Activated CD4-positive, CD25-positive, alpha-beta regulatory T cell treated with anti-CD3 and anti-CD28 coated beads, Interleukin-2, amount 50 U/mL, for 72 hours (primary cell): ENCODE results near the gene RUNX2.
A peak's percentile ranks its signal among the peaks of the same experiment; 100 is the strongest.

ENCODE experiments used
- DNase-seq: peaks from one replicate; pipeline ENCODE4 v3.0.0; 2021

RUNX2 gene

DNA sequence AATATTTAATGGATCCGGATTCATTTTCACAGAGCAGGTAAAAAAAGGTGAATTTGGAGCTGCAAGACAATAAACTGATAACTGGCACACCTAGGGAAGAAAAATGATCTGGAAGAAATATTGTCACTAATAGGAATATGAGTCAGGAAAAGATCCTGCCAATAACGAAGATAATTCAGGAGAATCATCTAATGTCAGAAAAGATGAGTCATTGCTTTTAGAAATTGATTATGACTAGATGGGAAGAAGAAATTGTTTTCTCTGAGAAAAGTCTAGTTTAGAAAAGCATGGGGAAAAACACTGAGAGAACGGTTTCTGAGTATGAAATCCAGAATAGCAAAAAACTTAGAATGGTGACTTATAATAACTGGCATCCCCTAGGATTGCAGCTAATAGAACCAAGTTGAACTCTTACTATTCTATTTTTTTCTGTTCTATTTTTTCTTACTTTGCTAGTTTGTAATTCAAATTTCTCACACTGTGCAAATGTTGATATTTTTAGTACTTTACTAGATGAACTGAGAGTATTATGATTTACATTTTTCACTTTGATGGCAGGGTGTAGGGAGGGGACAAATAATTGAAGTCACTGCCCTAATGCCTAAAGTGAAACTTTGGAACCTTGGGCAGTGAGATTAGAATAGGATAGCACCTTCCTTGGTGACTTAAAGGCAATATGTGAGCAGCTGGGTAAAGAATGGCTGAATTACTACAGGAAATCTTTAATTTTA is 87.8 kb downstream of the RUNX2 start:
- no peak for DNase-seq

DNA sequence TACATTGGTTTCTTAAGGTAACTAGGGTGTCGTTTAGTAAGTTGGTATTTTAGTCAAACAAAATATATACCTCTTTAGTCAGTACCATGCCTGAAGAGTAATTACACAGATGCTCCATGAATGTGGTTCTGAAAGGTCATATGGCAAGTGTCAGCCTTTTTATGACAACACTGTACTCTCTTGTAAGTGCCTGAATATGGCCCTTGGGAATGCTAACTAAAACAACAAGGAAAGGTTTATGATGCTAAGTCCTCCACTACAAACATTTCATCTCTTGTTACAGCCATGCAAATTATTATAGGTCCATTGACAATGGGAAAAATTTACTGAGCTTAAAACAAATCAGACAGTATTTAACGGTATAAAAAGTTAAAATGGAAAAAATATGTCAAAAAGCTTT is 88.6 kb downstream of the RUNX2 start:
- DNase-seq, result no peak

DNA sequence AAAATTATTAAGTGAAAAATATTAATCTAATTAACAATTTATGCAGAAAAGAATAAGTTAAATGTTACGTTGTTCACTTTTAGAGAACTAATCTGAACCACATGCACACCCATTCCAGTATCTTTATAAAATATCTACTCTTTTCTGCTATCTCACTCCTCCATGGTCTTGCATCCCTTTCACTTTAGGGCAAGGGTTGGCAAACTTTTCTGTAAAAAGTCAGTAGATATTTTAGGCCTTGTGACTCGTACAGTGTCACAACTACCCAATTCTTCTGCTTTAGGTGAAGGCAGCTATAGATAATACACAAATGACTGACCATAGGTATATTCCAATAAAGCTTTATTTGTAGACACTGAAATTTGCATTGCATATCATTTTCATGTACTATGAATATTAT is 89.3 kb downstream of the RUNX2 start:
- no peak for DNase-seq

DNA sequence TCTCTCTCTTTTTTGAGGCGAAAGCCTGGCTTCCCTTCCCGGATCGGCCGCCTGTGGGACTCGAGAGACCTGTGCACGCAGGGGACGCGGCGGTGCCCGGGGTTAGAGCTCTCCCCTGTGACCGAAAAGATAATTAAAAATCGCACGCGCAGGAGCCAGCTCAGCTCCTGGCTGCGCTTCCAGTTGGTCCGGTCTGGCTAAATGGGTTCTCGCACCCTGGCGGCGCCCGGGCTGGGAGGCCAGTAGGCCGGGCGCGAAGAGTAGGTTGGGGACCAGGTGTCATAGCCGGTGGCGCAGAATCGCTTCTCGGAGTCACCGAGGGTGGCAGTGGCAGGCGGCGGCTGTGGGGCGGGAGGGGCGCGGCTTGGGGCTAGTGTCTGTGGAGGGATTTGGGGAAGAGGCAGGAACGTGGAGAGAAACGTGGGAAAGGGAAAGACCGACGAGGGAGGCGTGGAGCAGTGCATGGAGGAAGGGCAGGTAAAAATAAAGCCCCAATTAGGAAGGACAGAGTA is 91.5 kb downstream of the RUNX2 start:
- peak; percentile 56 for DNase-seq

DNA sequence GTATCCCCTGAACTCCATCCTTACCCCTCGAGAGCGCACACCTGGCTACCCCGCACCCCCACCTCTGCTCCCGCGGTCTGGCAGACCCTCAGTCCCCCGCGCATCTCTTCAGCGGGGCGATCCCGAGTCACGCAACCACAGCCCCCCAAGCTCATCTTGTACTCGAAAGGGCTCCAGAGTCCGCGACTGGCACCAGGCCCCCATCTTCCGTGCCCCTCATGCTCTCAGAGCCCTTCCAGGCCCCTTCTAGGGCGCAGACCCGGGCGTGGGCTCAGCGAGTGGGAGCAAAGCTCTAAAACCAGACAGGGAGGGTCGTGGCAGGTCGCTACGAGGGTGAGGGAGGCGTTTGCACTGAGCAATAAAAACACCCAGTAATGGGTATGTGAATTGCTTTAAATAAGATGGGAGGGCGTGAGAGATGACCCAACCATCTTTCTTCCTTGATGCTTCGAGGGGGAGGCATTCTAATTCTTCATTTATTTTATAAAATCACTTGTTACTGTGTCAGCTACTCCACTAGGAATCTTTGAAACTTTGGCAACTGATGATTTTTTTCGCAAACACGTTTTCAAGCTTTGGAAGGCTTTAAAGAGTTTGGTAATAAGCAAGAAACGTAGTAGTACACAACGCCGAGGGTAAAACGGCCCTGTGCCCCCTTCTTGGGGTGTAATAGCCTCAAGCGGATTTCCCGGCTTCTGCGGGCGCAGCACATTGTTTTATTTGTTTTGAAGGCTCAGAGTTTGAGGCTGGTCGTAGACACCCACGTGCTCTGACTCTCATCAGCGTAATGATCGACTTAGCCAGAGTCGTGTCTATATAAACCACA is 92.2 kb downstream of the RUNX2 start:
- DNase-seq, result no peak

DNA sequence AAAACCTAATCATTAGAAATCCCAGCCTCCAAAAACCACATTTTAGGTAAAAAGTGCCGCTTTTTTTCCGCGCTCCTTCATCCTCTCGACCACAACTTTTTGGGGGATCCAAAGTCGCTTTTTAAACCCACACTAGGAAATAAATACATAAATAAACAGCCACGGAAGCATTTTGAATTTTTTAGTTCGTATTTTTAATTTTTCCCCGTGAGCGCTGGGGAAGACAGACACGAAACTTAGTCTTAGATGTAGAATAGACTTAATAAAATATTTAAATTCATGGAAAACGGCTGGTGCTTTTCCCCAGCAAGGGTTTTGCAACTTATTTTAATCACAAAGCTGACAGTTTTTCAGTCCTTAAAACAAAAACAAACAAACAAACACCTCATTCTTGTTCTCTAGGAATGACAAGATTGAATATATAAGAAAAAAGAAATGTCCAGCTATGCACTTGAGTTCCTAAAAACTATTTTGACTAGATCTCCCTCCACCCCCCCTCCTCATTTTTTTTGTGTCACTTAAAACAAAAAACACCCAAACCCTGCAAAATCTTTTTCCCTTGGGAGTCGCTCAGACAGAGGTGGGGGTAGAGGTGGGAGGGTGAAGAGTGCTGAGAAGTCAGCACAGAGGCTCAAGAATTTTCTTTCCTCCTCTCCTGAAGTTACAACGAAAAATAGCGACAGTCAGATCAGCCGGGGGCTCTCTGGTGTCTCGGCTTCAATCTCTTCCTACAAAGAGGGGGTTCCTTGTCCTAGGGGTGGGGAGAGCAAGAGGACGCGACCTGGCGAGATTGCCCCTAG is 93.0 kb downstream of the RUNX2 start:
- DNase-seq, result no peak

DNA sequence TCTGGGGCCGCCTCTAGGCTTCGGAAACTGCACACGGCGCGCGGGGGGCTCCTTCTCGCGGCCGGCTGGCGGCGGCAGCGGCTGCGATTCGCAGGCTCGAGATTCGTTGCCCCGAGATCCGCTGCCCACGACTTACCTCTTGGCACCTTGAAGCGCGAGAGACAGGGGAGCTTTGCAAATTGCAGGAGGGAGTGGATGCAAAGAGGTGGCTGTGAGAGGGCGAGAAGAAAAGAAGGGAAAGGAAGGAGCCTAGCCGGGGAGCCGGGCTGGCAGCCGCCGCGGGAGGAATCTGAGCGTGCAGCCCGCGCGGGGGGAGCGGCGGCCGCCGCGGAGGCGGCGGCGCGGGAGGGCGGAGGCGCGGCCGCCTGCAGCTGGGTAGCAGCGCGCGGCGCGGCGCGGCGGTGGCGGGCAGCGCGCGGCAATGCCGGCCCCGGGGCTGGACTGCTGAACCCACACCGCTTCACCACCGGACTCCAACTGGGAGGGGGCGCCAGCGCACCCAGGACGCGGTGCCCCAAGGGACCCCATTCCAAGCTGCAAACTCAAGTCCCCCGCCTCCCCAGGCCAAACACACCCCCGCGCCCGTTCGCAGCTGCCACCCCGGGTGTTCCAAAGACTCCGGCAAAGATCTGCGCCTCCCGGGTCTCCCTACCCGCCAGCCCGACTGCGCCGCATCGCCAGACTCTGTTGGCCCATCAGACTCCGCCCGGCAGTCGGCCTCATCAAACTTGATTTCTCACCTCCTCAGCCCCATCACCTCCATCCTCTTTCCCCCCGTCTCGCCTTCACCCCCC is 93.8 kb downstream of the RUNX2 start:
- DNase-seq, result peak; percentile 52

DNA sequence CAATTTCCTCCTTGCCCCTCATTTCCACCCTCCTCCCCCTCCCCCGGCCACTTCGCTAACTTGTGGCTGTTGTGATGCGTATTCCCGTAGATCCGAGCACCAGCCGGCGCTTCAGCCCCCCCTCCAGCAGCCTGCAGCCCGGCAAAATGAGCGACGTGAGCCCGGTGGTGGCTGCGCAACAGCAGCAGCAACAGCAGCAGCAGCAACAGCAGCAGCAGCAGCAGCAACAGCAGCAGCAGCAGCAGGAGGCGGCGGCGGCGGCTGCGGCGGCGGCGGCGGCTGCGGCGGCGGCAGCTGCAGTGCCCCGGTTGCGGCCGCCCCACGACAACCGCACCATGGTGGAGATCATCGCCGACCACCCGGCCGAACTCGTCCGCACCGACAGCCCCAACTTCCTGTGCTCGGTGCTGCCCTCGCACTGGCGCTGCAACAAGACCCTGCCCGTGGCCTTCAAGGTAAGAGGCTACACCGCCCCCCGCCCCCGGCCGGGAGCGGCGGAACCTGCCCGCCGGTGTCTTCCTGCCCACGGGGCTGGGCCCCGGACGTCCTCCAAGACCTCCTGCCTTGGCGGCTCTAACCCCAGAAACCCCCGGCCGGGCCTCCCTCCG is 94.5 kb downstream of the RUNX2 start:
- DNase-seq, result peak; percentile 63

DNA sequence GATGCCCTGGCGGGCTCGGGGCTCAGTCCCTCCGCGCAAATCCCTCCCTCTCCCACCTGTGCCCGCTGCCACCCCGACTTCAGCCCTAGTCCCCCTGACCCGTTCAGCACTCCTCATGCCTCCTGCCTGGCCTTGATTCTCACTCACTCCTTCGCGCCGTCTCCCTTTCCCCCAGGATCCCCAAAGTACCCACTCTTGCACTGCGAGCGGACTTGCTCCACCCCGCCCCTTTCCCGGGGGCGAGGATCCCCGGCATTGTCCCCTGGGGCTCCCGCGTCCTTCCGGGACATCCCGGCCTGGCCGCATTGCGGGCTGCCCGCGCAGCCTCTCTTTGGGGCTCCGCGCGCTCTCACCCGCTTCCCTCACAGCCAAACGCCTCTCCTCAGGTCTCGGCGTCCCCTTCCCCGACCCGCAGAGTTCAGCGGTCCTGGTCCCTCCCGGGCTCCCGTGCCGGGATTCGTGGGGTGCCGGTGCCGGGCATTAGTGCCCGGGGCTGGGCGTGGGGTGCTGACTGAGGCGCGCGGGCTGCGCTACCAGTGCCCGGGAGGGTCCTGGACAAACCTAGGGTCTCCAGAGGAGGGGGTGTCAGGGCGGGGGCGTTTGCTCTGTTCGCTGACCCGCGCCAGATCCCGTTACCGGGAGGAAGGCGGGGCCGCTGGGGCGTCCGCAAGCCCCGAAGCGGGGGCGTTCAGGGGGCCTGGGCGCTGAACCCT is 95.1 kb downstream of the RUNX2 start:
- DNase-seq, result peak; percentile 57

DNA sequence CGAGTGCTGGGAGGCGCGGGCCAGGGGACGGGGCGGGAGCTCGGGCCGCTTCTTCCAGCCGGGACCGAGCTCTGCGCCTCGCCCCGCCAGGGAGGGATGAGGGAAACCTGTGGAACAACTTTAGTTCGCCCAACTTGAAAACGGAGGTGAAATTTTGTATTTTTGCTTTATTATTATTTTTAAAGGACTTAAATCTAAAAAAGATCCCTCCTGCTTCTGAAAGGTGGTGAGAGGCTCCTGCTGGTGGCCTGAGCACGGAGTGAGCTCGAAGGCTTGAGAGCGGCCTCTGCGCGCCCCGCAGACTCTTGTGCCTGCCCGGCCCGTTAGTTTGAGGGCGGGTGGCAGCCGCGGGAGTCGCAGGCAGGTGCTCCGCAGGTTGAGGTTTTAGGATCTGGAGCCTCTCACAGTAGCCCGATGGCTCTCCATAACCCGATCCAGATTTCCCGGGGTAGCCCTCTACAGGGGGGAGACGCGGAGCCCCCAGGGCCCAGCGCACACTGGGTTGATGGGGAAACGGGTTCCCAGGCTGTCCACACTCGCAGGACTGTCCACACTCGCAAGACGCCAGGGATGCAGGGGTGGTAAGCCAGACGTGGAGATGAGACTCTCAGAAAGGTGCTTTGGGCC is 95.8 kb downstream of the RUNX2 start:
- peak; percentile 39 for DNase-seq

DNA sequence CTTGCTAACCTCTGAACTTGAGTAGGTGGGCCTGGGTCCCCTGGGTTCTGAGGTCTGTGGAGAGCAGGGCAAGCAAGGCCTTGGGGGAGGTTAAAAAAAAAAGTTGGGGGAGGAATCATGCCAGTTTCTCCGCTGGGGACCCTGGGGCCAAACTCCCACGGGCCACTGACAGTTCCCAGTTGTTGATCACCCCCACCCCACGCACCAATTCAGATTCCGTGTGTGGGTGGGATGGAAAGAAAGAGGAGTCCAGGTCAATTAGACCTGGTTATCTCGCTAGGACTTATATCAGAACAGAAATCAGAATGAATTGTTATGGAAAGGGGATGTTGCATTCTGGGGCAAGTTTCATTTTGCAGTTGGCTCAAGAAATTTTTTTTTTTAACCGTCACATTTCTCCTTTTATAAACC is 96.3 kb downstream of the RUNX2 start:
- DNase-seq, result no peak

DNA sequence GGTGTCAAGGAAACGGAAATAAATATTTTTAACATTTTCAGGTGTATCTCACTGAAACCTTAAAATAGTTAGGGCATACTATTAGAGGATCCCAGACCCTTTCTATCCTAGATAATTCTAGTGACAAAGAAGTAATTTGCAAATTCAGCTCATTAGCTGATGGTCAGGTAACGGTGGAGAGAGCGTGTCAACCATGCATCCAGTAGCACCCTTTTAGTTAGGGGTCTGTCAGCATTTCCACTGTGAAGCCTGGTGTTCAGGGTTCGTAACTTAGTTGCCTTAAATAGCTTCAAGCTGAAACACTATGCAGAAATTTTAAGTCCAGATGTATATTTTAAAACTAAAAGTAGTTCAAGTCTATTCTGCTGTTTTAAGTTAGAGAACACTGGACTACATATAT is 98.1 kb downstream of the RUNX2 start:
- no peak for DNase-seq

DNA sequence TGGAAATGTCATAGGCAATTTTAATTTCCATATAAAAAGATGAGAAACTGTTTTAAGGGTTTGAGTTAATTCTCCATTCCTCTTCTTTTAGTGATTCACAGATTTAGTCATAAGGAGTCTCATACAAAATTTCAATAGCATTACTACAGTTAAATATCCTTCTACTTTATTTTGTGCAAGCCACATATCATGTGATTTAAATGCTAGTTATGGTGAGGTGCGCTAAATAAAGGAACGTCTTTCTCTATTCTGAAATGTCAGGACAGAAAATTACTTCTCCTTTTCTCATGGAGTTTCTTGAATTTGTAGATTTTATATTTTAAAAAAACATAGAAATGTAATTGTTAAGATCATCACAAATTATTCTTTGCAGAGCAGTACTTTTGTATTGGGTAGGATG is 99.6 kb downstream of the RUNX2 start:
- no peak for DNase-seq

DNA sequence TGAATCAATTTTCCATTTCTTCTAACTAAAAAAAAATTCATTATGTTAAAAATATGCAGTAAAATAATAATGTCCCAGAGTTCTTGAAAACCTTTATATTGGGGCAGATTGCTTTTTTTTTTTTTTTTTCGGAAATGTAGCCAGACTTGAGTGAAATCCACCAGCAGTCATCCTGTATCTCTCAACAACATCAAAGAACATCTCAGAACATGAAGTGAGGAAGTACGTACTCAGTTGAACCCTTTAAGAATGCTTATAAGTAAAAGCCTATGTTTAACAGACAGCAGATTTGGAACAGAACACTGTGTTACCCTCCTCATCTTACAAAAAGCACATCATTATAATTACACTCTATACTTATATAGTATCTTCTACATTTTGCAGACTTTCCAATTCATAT is 100.6 kb downstream of the RUNX2 start:
- DNase-seq, result no peak

DNA sequence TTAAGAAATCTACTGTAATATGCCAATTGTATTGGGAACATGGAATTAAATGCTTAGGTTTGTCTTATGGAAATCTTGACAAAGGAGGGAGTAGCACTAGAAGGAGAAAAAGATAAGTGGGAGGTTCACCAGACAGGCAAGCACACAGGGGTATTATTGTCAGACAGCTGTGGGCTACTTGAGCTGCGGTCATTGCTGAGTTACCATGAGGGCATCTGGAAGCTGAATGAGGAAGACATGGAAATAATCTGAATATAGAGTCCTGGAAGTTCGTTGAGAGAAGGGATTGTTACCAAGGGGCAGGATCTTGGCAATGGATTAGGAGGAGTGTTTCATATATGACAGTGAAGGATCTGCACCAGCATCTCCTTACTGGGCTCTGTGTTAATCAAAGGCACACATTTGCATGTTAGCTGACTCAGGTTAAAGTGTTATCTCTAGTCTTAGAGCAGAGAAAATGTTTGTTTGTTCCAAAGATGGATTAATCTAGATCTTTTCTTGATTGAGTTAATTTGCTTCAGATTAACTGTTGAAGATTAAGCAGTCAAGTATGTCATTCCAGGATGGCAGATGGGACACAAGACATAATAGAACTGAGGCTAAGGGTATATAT is 102.6 kb downstream of the RUNX2 start:
- no peak for DNase-seq

DNA sequence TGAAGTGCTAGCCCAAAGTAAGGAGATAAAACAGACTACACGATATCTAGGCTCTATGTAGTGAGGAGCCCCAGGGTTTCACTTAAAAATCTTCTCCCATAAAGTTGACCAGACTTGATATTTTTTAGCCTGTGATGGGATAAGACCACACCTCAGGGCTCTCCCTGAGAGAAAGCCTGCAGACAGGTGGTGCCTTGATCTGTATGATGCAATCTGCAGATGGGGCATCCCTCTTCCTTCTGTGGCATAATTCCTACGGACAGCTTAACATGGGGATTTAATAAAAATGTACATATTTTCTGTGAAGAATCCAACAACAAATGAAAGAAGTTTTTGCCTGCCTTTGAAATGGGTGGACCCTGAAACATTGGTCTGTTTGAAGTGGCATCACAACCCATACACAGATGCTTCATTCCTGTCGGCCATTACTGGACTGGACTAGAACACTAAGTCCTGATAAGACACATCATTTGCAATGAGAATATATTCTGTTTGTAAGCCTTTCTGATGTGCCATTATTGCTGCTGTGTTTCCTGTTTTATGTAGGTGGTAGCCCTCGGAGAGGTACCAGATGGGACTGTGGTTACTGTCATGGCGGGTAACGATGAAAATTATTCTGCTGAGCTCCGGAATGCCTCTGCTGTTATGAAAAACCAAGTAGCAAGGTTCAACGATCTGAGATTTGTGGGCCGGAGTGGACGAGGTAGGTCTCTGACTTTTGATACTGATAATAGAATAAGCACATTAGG is 103.4 kb downstream of the RUNX2 start:
- no peak for DNase-seq

DNA sequence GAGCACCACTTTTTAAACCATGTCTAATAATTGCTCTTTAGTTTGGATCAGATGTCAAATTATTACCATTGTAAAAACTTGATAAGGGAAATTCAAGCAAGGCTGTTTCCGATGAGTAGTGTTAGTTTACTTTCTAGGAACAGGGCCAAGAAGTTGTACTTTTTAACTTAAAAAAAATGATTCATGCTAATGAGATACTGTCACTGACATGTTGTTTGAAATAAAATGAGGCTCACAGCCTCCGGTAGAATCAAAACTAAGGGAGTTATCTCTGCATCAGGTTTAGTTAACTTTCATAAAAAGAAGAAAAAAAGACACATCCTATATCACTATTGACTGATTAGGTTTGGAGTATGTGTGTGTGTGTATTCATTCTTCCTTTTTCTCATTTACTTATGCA is 104.8 kb downstream of the RUNX2 start:
- no peak for DNase-seq

DNA sequence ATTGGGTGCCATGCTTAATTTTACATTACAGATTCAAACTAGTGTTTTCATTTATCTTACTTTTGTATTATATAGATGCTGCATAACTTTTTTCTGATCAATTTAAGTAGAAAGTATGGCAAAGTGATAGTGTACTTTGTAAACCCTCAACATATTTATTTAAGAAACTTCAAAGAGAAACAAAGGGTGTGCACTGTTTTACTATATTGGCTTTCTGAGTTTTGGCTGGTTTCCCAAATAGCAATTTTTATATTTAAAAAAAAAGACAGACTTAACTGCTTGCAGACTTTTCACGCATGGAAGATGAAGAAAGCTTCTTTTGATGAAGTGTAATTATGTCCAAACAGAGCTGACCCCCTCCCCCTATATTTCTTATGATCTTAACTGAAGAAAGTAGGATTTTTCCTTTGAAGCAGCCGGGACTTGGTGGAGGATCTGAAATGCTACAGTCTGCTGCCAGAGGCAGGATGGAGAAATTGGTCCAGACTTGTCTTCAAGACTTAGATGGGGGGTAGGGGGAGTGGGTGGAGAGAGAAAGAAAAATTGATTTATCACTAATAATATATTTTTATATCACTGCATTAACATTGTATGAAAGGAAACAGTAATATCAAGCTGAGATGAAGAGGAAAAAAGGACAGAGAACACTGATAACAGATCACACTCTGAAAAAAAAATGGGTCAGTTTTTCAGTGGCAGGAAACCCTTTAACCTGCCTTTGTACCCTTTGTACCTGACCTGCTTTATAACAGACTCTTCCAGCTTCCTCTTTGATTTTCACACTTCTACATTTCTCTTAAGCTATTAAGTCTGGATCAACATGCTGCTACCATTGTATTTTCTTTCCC is 105.6 kb downstream of the RUNX2 start:
- no peak for DNase-seq

DNA sequence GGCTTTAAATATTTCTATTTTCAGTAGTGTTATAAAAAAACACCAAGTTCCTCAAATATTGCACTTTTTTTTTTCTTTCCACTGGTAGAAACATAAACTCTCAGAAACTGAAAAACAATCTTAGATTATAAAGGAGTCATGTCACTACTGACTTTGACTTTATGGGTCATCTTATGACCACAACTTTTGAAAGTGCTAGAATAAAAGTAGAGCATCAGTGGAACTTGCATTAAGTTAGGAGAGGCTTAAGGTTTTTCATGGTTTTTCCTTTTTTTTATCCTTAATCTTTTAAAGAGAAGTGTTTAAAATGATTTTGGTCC is 106.2 kb downstream of the RUNX2 start:
- DNase-seq, result no peak
